Measurements from ENCODE around the gene NKD2.
"Not testable (repeated sequence)": the region's sequence is repeated elsewhere in the genome, so short reads cannot be mapped to it uniquely, and the experiment has no call there.

The NKD2 gene

DNA sequence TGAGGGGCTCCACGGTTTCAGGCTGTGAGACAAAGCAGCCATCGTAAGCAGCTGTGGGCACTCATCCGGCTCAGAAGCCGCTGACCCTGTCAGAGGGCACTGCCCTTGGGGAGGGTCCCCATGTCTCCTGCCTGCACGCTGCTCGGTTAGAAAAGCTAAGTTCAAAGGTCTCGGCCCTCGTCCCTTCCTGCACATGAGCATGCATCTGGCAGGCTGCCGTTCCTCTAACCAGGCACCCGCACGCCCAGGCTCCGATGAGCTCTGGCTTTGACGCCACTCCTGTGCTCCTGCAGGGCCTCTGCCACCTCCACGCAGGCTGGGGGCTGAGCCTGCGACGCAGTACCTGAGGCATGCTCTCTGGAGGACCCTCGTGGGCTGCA lies 51.3 kb downstream of the NKD2 start:
- DNase-seq, result no peak

DNA sequence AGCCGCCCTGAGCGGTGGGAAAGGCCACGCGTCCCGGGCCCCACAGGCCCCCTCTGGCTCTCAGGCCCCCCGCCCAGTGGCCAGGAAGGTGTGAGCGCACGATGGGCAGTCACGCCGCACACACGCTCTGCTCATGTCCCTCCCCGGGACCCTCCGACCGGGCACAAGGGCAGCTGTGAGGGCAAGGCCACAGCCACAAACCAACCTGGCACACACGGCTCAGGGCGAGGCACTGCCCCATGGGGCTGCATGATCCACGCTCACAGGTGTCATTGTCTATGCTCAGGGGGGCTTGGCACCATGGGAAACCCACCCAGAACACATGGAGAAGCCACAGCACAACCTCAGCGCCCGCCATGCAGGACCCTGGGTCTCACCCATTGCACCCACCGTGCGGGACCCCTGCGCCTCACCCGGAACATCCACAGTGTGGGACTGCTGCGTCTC lies 52.0 kb downstream of the NKD2 start:
- DNase-seq, result no peak

DNA sequence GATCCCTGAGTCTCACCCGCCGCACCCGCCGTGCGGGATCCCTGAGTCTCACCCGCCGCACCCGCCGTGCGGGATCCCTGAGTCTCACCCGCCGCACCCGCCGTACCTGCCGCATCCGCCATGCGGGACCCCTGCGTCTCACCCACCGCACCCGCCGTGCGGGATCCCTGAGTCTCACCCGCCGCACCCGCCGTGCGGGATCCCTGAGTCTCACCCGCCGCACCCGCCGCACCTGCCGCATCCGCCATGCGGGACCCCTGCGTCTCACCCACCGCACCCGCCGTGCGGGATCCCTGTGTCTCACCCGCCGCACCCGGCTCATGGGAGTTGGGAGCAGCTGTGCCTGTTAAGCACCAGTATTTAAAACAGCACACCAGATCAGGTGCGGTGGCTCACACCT lies 52.7 kb downstream of the NKD2 start:
- not testable (repeated sequence) for DNase-seq

DNA sequence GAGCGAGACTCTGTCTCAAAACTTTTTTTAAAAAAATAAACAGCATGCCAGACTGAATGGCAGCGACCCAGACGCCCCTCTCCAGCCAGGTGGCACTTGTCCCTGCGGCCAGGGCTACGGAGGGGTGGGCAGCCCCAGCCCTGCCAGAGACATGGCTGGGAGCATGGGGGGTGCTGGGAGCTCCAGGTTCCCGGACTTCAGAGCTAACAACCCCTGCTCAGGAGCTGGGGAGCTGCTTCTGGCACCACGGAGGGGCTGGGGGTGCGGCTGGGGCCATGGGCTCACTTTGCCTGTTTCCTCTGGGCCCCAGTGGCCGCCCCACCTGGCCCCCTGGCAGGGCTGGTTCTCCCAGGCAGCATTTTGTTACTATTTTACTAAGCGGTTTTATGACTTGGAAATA lies 53.3 kb downstream of the NKD2 start:
- no peak for DNase-seq

DNA sequence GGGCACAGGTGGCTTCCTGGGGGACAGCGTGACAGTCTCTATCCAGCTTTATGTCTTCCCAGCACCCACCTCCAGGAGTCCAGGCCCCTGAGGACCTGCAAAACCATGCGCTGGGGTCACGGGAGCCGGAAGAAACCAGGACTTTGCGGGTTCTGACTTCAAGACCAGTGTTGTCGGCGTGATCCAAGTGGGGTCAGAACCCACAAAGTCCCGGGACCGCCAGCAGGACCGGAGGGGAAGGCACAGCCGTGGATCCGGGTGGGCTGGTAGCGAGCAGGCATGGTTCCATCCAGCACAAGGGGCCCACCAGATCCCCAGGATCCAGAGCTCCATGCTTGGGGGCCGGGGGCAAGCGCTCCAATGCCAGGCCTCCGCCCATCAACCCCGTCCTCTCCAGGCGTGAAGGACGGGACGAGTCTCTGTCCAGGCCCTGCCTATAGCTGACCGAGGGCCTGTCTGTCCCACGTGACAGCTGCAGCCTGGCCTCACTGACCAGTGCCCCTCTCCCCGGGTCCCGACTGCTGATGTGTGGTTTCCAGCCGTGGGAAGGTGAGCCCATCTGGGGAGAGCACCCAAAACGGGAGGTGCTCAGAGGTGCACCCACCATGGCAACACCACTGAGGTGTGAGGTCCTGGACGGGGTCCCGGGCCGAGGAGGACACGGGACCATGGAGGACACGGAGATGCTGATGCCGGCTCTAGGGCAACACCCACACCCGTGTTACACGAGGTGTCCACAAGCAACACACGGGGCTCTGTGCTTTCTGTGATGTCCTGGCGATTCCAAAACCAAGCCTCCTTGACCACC lies 54.4 kb downstream of the NKD2 start:
- DNase-seq, result no peak

DNA sequence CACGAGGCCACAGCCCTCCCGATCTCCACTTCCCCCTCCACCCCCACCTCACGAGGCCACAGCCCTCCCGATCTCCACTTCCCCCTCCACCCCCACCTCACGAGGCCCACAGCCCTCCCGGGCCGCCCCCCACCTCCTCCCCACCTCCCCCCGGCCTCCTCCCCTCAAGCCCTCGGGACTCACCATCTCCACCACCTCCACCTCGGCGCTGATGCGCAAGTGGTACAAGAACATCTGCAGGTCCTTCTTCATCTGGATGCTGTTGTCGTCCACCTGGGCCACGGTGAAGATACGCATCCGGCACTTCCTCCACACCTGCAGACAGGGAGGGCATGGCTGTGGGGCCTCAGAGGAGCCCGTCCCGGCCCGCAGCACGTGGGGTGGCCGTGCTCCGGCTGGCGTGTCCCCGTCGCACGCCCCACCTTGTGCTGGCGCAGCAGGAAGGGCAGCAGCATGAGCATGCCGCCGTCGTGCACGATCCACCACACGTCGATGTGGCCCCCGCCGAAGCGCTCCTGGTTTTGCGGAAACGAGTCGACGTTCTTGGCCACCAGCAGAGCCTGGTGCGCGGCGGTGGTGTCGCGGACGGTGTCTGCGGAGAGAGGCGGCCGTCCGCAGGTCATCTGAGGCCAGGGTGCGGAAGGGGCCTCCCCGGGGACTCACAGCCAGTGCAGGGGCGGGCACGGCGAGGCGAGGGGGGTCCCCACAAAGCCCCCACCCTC lies 55.2 kb downstream of the NKD2 start:
- no peak for DNase-seq

DNA sequence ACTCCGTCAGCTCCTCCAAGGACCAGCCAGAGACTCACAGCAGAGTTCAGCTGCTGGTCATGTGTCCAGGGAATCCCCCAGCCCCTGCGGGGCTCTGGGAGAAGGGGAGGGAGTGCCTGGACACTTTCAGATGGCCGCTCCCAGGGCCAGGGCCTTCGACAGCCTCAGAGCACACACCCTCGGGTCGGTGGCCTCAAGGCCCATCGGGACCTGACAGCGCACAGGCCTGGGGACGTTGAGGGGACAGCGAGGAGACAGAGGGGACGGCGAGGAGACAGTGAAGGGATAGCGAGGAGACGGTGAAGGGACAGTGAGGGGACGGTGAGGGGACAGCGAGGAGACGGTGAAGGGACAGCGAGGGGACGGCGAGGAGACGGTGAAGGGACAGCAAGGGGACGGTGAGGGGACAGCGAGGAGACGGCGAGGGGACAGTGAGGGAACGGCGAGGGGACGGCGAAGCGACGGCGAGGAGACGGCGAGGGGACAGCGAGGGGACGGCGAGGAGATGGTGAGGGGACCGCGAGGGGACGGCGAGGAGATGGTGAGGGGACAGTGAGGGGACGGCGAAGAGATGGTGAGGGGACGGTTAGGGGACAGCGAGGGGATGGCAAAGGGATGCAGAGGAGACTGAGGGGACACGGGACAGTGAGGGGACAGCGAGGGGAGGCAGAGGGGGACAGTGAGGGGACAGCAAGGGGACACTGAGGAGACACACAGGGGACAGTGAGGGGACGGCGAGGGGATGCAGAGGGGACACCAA lies 56.0 kb downstream of the NKD2 start:
- no peak for DNase-seq

DNA sequence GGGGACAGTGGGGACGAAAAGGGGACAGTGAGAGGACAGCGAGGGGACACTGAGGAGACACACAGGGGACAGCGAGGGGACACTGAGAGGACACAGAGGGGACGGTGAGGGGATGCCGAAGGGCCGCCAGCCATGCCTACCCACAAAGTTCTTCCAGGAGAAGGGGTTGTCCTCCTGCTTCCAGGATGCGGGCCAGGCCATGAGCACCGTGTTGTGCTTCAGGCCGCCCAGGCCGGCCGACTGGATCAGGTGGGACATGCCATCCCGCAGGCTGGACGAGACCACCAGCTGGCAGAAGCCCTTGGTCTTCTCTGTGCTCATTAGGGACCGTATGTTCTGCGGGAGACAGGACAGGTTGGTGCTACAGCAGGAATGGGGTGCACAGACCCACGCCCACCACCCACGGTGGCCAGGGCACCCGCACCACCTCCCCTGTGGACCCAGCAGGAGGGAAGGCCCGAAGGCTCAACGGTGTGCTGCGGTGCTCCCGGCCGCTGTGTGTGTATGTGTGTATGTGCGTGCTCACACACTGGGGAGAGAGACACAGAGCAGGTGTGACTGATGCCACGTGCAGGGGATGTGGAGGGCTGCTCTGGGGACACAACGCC lies 56.6 kb downstream of the NKD2 start:
- no peak for DNase-seq

DNA sequence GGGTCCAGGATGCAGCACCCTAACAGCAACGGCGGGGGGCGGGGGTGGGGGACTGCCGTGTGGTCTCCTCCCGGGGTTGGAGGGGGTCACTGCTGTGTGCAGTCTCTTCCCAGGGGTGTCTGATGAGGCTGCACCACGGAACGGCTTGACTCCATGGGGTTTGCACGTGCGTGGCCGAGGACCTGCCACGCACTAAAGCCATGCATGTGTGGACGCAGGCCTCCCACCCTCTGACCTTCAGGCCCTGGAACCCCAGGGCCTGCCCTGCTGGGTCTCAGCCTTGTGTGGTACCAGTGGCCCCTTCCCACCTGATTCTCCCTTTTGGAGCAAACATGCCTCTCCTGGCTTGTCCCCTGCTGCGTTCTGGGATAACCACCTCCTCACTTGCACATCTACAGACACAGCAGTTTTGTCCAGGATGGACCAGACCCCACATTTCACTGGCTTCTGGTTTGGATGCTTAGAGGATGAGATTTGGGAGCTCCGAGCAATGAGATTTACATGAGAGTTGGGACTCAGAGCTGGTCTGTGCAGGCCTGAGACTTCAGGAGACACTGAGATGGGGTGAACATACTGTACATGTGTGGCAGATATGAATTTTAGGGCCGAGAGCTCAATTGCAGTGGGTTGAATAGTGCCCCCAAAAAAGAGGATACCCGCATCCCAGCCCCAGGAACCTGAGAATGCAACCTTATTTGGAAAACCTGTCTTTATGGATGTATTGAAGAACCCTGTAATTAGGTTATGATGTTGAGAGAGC lies 57.5 kb downstream of the NKD2 start:
- no peak for DNase-seq

DNA sequence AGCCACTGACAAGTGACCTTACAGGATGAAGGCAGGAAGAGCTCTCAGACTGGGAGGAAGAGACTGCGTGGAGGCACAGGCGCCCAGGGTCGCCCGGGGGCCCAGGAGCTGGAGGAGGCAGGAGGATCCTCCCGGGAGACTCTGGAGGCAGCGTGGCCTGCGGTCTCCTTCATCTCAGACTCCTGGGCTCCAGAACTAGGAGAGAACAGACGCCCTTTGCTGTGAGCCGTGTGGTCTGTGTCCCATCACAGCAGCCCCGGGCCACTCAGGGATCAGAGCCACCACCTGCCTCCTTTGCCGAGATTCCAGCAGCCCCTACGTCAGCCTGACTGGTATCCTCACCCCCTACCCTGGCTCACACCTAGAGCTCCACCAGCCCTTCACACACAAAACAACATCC lies 58.1 kb downstream of the NKD2 start:
- DNase-seq, result no peak

DNA sequence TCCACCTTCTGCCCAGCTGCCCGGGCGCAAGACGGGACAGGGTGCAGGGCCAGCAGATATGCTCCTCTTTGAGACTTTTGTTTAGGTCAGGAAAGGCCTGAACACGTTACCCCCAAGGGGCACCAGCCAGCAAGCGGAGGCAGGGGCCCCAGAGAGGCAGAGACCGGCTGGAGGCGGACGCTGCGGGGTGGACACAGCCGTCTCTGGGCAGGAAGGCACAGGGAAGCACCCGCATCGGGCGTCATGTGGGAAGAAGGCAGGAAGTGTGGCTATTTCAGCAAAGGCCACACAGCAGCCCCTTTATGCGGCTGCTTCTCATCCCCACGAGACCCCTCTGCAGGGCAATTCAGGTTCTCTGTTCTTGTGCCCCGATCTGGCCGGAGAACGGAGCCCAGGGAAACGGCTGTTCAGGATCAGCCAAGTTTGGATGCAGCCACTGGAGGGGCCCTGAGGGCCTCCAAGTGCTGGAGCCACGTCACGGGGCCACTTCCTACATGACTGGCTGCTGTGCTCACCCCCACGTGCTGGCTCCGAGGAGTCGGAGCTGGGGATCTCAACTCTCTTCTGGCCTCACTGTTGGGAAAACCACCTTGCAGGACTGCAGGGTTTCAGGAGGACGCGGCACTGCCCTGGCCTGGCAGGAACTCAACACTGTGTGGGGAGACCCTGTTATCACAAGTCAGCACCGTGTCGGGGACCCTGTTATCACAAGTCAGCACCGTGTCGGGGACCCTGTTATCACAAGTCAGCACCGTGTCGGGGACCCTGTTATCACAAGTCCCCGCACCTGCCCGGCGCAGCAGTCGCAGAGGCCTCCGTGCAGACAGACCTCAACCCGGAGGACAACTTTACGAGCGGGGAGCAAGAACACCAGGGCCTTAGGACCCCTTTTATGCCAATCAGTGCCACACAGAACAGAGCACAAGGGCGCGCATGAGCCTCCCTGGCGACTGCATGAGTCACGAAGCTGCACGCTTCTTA lies 58.8 kb downstream of the NKD2 start:
- no peak for DNase-seq

DNA sequence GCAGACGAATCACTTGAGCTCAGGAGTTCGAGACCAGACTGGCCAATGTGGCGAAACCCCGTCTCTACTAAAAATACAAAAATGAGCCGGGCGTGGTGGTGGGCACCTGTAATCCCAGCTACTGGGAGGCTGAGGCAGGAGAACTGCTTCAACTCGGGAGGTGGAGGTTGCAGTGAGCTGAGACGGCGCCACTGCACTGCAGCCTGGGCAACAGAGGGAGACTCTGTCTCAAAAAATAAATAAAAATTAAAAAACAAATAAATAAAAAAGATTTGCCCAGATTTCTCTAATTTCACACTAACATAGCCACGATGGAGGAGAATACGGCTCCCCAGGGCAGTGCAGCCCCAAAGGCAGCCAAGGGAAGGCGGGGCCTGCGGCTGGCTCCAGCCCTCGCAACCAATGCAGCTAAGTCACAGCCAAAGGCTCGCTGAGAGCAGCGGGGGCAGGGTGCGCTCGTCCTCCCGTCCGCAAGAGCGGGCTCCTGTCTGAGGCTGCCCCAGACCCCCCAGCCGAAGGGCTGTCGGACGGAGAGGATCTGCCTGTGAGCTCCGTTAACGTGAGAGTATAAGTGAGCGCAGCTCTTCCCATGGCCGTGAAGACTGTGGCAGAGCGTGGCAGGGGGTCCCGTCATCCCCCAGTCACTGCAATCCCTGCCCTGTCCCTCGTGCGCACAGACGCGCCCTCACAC lies 59.7 kb downstream of the NKD2 start:
- no peak for DNase-seq

DNA sequence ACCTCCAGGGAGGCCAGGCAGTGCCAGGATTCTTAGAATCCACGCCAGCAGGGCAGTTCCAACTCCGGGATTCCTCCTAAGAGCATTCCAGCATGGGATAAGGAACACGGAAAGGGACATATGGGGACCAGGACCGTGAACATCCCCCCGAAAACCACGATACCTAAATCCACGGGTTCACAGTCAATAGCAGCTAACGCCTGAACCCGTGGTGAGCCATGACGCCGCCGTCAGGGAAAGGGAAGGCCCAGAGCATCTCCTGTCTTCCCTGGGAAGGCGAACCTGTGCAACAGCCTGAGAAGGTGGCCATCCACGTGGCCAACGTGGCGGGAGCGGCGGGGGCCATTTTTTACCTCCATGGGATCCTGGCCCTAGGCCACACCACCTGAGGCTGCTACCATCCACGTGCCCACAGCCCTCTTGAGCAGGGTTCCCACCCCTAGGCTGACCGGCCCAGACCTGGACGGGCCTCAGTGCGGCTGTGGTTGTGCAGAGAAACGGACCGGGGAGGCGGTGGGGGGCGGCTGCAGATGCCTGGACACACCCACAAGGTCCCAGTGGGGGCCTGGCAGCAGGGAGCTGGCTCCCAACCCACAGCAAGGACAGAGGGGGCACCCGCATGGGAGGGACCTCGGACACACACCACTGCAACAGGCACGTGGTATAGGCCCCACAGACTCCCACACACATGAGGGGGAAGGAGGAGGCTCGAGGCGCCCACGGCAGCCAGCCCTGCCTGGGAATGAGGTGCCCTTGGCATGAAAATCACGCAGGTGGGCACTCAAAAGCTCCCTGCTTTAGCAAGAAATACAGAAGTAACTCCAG lies 60.5 kb downstream of the NKD2 start:
- DNase-seq, result no peak

DNA sequence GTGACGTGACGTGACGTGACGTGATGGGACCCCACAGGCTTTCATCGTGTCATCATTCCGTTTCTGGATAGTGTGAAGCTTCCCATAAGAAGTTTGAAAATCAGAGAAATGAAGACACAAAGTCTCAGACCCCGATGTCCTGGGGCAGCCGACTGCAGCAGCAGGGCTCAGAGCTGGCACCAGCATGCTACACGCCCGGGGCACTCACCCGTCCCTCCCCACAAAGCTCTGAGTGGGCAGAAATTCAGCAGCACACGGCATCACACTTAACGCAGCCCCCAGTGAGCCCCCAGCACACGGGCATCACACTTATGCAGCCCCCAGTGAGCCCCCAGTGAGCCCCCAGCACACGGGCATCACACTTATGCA lies 61.1 kb downstream of the NKD2 start:
- DNase-seq, result no peak

DNA sequence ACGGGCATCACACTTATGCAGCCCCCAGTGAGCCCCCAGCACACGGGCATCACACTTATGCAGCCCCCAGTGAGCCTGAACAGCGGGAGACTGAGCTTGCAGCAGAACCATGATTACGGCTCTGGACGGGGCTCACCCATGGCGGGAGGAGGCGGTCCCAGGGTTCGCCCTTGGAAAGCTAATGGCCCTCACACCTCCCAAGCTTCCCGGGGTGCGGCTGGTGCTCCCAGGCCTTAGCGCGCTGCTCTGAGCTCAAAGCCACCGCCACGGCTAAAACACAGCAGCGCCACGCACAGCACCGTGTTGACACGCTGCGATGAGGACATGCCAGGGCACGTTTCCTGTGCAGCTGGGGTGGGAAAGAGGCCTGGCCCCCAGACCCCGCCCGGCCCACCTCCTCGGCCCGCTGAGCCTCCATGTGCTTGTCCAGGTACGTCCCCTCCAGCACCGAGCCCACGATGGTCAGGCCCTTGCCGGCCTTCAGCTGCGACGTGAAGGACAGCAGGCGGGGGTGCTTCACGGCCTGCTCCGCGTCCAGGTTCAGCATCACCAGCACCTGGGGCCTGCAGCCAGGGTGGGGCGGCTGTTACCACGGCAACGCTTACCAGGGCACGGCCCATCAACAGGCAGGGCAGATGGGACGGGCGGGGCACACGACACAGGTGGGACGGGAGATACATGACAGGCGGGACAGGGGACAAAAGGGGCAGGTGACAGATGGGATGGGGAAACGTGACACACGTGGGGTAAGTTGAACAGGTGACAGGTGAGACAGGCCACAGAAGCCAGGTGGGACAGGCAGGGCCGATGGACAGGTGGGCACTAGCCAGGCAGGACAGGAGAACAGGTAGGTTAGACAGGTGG lies 64.9 kb downstream of the NKD2 start:
- no peak for DNase-seq

DNA sequence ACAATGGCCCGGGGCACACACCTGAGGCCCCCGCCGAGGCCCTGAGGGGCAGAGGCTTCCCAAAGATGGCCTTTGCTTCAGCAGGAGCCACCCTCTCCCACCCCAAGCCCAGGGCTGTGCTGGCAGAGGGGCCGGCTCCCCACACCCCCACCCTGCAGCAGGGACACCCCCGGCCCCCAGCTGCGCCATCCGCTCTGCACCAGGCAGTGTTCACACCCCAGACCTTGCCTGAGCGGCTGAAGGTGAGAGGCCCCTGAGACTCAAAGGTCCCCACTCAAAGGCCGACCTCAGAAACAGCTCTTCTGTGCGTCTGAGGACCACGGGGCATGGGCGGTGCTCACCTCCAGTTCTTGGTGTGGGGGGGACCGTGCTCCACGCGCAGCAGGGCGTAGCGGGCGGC lies 65.6 kb downstream of the NKD2 start:
- no peak for DNase-seq

DNA sequence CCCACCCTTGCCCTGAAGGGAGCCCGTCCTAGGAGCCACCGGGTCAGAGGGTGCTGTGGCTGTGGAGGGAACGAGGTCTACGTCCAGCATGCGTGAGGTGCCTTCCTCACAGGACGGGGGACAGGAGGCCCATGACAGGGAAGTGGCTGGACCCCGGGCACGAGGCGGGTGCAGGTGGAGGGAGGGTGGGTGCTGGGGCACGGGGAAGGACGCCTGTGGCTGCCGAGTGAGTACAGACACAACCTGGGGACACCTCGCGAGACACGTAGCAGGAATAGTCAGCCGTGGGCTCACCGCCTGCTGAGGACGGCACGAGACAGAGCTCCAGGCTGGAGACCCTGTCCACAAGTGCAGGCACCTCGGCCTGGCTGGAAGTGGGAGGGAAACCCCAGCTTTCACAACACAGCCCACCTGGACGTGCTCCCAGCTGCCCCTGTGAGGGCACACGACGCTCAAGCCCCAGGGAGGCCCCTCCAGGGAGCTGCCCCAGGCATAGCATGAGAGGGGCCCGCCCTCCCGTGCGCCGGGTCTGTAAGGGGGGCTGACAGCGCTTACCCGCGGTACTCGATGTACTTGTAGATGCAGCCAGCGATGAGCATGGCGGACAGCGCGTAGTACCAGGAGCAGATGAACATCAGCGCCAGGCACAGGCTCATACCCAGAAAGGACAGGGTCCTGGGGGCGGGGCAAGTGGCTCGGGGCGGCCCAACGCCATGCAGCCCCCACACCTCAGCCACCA lies 66.4 kb downstream of the NKD2 start:
- no peak for DNase-seq

DNA sequence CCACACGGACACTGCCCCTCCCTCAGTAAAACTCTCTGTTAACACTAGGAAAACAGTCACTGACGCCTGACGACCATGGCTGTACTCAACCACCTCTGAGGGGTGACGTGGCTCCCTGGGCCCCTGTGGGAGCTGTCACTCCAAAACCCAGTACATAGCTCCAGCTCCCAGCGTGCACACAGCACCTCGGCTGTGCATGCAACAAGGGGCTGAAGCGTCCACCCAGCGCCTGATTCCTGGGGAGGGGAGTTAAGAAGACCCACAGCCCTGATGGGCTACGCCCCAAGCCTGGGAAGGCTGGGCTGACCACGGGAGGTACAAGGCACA lies 66.9 kb downstream of the NKD2 start:
- no peak for DNase-seq

Data from activated effector memory CD4-positive, alpha-beta T cell treated with Interleukin-2 at 50 U/mL for 16 hours (primary cell).